WTC11 (cell line): ENCODE measurements around the gene VGF. TPM values are rescaled to one million over a fixed set of nuclear protein-coding genes. Genes with fewer than 3 reads are reported as not detected.

Source experiments
- ATAC-seq: fragments of 200-7000 bp; cut with Tn5 transposase; 2 replicates; pipeline ENCODE4 v1.10.0; 2021; ENCODE audit warnings: mild to moderate bottlenecking, moderate library complexity
- CTCF ChIA-PET: fragments of 300-600 bp; sonication (Branson Sonifier 250); formaldehyde crosslinking; loops from one replicate; lab custom pipeline; 2021; ENCODE audit warnings: antibody characterized with exemption; lab: Charles Lee
- POLR2A ChIA-PET: fragments of 350-600 bp; sonication (Branson Sonifier 250); formaldehyde crosslinking; loops from one replicate; lab custom pipeline; 2021; ENCODE audit warnings: antibody characterized with exemption; lab: Charles Lee
- DNase-seq: peaks from one replicate; pipeline ENCODE4 v3.0.0; 2021; ENCODE audit warnings: low spot score
- H3K27ac Mint-ChIP-seq: 2 replicates; pipeline ENCODE4 v1.8.0; 2021; ENCODE audit warnings: mixed read lengths
- H3K27me3 Mint-ChIP-seq: 2 replicates; pipeline ENCODE4 v1.8.0; 2021; ENCODE audit warnings: low read depth, mild to moderate bottlenecking, moderate library complexity, mixed read lengths
- H3K36me3 Mint-ChIP-seq: 2 replicates; pipeline ENCODE4 v1.8.0; 2021; ENCODE audit warnings: mixed read lengths
- H3K4me1 Mint-ChIP-seq: 2 replicates; pipeline ENCODE4 v1.8.0; 2022; ENCODE audit warnings: mixed read lengths
- H3K4me3 Mint-ChIP-seq: 2 replicates; pipeline ENCODE4 v1.8.0; 2021; ENCODE audit warnings: mild to moderate bottlenecking, moderate library complexity, mixed read lengths
- H3K9me3 Mint-ChIP-seq: 2 replicates; pipeline ENCODE4 v1.8.0; 2021; ENCODE audit warnings: mixed read lengths
- CBFB ChIP-seq: sonication (generic); formaldehyde crosslinking; IDR thresholded peaks from 2 replicates; pipeline ENCODE4 v1.8.1; 2022; ENCODE audit warnings: mild to moderate bottlenecking, low read depth, missing genetic modification reagents
- E2F5 ChIP-seq: sonication (generic); formaldehyde crosslinking; IDR thresholded peaks from 2 replicates; pipeline ENCODE4 v1.8.1; 2022; ENCODE audit warnings: mild to moderate bottlenecking, moderate library complexity, missing genetic modification reagents
- GABPB1 ChIP-seq: sonication (generic); formaldehyde crosslinking; IDR thresholded peaks from 2 replicates; pipeline ENCODE4 v1.8.1; 2023; ENCODE audit warnings: mild to moderate bottlenecking, missing genetic modification reagents
- IRF1 ChIP-seq: sonication (generic); formaldehyde crosslinking; IDR thresholded peaks from 2 replicates; pipeline ENCODE4 v1.8.0; 2023; ENCODE audit warnings: missing genetic modification reagents
- MLX ChIP-seq: sonication (generic); formaldehyde crosslinking; IDR thresholded peaks from 2 replicates; pipeline ENCODE4 v1.8.1; 2023; ENCODE audit warnings: mild to moderate bottlenecking, missing genetic modification reagents, moderate library complexity
- NFATC4 ChIP-seq: fragments of 250-450 bp; sonication (Bioruptor Pico); IDR thresholded peaks from 2 replicates; pipeline ENCODE4 v1.9.0; 2021; ENCODE audit warnings: mild to moderate bottlenecking
- NFE2L1 ChIP-seq: sonication (generic); formaldehyde crosslinking; IDR thresholded peaks from 2 replicates; pipeline ENCODE4 v1.8.1; 2023; ENCODE audit warnings: missing genetic modification reagents
- NFYB ChIP-seq: sonication (generic); formaldehyde crosslinking; conservative IDR thresholded peaks from 2 replicates; pipeline ENCODE4 v1.8.0; 2022; ENCODE audit warnings: low read depth, missing genetic modification reagents
- RELA ChIP-seq: sonication (generic); formaldehyde crosslinking; IDR thresholded peaks from 2 replicates; pipeline ENCODE4 v1.8.1; 2022; ENCODE audit warnings: missing genetic modification reagents, mild to moderate bottlenecking, borderline replicate concordance
- SMAD3 ChIP-seq: sonication (generic); formaldehyde crosslinking; IDR thresholded peaks from 2 replicates; pipeline ENCODE4 v1.8.0; 2022; ENCODE audit warnings: missing genetic modification reagents, mild to moderate bottlenecking, borderline replicate concordance
- STAT6 ChIP-seq: sonication (generic); formaldehyde crosslinking; conservative IDR thresholded peaks from 2 replicates; pipeline ENCODE4 v1.8.1; 2023; ENCODE audit warnings: mild to moderate bottlenecking, low read depth, missing genetic modification reagents, moderate library complexity
- USF1 ChIP-seq: sonication (generic); formaldehyde crosslinking; IDR thresholded peaks from 2 replicates; pipeline ENCODE4 v1.8.0; 2022; ENCODE audit warnings: mild to moderate bottlenecking, missing genetic modification reagents
- USF2 ChIP-seq: sonication (generic); formaldehyde crosslinking; IDR thresholded peaks from 2 replicates; pipeline ENCODE4 v1.8.1; 2023; ENCODE audit warnings: mild to moderate bottlenecking, missing genetic modification reagents, moderate library complexity
- ZNF121 ChIP-seq: sonication (generic); formaldehyde crosslinking; IDR thresholded peaks from 2 replicates; pipeline ENCODE4 v1.8.0; 2023; ENCODE audit warnings: missing genetic modification reagents
- ZNF138 ChIP-seq: sonication (generic); formaldehyde crosslinking; conservative IDR thresholded peaks from 2 replicates; pipeline ENCODE4 v1.8.1; 2022; ENCODE audit warnings: mild to moderate bottlenecking, moderate library complexity, missing genetic modification reagents
- ZNF232 ChIP-seq: sonication (generic); formaldehyde crosslinking; IDR thresholded peaks from 2 replicates; pipeline ENCODE4 v1.8.0; 2022; ENCODE audit warnings: mild to moderate bottlenecking, missing genetic modification reagents
- ZNF512 ChIP-seq: sonication (generic); formaldehyde crosslinking; IDR thresholded peaks from 2 replicates; pipeline ENCODE4 v1.8.1; 2022; ENCODE audit warnings: missing genetic modification reagents, borderline replicate concordance
- total RNA-seq: library from RNA; stranded (reverse); gene quantifications from 3 replicates; pipeline ENCODE4 v1.2.3, GENCODE V29; 2021

VGF gene
- total RNA-seq, 1 experiment from 2014 or later, result 5.2 TPM

GRCh38 chr7:101166648-101166908, 1.2 kb upstream of the VGF start:
- CTCF ChIA-PET, result interaction anchor here (1.0 to 9.0 kb wide), 4 partner anchors 10 to 51 kb away, joined by 5 to 103 read pairs (median 24); partner anchors contain the start of genes PLOD3 and ZNHIT1
- H3K4me1 Mint-ChIP-seq, result peaks cover 66% of the 10 kb centered on the region
- TF ChIP-seq ZNF512 (CRISPR knock-in tag) (no peak), ZNF121 (CRISPR knock-in tag) (no peak), NFE2L1 (CRISPR knock-in tag) (no peak), NFATC4 (no peak), MLX (CRISPR knock-in tag) (no peak), USF2 (CRISPR knock-in tag) (no peak), E2F5 (CRISPR knock-in tag) (no peak), CBFB (CRISPR knock-in tag) (no peak), STAT6 (CRISPR knock-in tag) (no peak), NFYB (CRISPR knock-in tag) (no peak), GABPB1 (CRISPR knock-in tag) (no peak), RELA (no peak), USF1 (CRISPR knock-in tag) (no peak), ZNF138 (CRISPR knock-in tag) (no peak), SMAD3 (CRISPR knock-in tag) (no peak), ZNF232 (no peak), IRF1 (no peak)

More at GRCh38 chr7:101166648-101166908, 1.2 kb upstream of the VGF start:
- POLR2A ChIA-PET, result interaction anchor here (0.7 to 1.5 kb wide), 2 partner anchors 14 to 23 kb away, joined by 4 to 5 read pairs; no protein-coding TSS in a partner anchor
- Mint-ChIP-seq H3K27me3 (peaks cover 80% of the 10 kb centered on the region), H3K36me3 (no peaks in the 10 kb centered on the region), H3K4me3 (peak overlapping the region; percentile 81), H3K27ac (no peak overlapping the region), H3K9me3 (no peaks in the 10 kb centered on the region)
- DNase-seq, result no peak
- no peak for ATAC-seq
